GM10266 (cell line): ENCODE measurements around the gene SLC13A4.

Experiments used
- DNase-seq: peaks from one replicate; pipeline ENCODE4 v3.0.0; 2012; ENCODE audit errors: extremely low spot score
- TF ChIP-seq, protein P1 (sequence below): IDR thresholded peaks from 2 replicates; pipeline ENCODE4 v1.5.1; 2012; ENCODE audit warnings: mild to moderate bottlenecking, low read depth; ENCODE audit not compliant: control insufficient read depth, insufficient read depth; ENCODE audit errors: missing control alignments

SLC13A4 gene

DNA sequence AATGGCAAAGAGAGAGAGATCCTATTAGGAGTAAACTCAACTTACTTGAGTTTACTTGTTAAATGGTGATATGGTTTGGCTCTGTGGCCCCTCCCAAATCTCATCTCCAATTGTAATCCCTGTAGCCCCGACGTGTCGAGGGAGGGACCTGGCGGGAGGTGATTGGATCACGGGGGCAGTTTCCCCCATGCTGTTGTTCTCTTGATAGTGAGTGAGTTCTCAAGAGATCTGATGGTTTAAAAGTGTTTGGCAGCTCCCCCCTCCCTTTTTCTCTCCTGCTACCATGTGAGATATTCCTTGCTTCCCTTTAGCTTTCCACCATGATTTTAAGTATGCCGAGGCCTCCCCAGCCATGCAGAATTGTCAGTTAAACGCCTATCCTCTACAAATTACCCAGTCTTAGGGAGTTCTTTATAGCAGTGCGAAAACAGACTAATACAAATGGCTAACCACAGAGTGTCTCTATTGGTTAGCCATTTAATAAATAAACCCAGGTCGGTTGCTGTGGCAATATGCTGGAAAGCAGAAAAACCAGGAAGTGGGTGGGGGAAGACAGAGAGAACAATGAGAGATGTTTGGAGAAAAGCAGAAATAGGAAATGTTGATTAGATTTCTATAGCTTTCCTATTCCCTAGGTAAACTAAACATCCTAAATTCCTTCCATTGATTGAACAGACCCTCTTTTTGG is 68.7 kb downstream of the SLC13A4 start:
- TF ChIP-seq, protein P1, sequence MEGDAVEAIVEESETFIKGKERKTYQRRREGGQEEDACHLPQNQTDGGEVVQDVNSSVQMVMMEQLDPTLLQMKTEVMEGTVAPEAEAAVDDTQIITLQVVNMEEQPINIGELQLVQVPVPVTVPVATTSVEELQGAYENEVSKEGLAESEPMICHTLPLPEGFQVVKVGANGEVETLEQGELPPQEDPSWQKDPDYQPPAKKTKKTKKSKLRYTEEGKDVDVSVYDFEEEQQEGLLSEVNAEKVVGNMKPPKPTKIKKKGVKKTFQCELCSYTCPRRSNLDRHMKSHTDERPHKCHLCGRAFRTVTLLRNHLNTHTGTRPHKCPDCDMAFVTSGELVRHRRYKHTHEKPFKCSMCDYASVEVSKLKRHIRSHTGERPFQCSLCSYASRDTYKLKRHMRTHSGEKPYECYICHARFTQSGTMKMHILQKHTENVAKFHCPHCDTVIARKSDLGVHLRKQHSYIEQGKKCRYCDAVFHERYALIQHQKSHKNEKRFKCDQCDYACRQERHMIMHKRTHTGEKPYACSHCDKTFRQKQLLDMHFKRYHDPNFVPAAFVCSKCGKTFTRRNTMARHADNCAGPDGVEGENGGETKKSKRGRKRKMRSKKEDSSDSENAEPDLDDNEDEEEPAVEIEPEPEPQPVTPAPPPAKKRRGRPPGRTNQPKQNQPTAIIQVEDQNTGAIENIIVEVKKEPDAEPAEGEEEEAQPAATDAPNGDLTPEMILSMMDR = no peak
- no peak for DNase-seq

DNA sequence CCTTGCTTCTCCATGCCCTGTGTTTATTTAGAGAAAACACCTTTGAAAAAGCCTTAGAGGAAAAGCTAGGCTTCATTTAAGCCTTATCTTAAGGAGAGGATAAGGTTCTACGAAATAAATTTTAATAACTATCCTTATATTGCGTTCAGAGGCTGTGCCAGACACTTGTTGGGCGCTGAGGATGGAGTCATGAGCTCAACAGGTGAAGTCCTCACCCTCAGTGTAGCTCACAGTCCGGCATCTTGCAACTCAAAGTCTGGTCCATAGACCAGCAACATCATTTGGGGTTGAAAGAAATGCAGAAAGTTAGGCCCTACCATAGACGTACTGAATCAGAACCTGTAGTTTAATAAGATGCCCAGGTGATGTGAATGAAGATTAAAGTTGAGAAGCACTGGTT is 69.4 kb downstream of the SLC13A4 start:
- DNase-seq = no peak
- TF ChIP-seq, protein P1 = no peak

DNA sequence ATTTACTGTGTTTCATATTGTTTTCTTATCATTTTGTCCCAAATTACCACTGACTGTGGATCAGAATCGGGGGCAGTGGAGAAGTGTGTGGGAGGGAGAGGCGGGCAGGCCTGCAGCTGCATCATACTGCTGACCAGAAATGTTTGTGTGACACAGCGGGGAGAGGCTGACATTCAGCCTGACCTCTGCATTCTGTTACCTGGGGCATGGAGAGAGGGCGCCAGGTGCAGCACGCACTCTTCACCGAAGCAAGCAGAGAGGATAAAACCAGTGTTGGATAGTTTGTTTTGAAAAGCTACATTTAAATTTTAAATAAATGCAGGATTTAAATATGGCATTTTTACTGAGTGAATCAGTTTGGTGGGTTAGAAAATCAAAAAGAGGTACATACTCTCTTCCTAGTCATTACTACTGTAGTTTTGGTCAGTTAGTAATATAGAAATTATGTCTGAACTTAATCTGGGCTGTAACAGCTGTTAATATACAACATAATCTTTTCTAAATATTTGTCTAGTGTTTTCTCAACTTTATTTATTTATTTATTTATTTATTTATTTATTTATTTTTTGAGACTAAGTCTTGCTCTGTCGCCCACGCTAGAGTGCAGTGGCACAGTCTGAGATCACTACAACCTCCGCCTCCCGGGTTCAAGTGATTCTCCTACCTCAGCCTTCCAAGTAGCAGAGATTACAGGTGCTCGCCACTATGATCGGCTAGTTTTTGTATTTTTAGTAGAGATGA is 74.5 kb downstream of the SLC13A4 start:
- TF ChIP-seq, protein P1 = no peak

DNA sequence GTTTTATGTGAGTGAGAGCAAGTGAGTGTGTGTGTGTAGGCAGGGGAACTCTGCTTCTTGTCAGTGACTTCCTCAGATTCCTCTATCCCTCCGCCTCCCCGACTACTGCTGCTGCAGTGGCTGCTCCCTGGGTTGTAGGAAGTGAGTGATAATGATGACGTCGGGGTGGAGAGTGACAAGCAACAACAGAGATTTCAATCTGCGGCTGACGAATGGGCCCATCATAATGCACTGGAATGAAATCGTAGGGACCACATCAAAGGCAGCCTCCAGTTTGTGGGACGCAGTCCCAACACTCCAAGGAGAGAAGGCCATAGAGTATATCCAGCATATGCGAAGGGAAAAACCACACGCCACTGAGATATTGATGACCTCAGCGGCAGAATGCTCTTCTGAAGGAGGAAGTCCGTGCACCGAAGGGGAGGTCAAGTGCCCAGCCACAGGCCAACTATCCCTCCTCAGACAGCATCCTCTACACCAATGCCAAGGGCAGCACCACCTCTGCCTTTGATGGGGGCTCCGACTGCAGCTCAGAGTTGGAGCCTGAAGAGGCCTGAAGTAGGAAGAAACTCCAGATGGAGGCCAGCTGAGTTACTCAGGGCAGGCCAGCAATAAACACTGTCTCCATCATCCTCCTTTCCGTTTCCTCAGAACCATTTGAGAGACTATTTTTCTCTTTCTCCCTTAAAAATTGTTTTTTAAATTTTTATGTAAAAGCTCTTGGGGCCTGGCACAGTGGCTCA is 77.0 kb downstream of the SLC13A4 start:
- no peak for DNase-seq
- TF ChIP-seq, protein P1 = no peak

More for the DNA sequence above, 74.5 kb downstream of the SLC13A4 start:
- DNase-seq = no peak

DNA sequence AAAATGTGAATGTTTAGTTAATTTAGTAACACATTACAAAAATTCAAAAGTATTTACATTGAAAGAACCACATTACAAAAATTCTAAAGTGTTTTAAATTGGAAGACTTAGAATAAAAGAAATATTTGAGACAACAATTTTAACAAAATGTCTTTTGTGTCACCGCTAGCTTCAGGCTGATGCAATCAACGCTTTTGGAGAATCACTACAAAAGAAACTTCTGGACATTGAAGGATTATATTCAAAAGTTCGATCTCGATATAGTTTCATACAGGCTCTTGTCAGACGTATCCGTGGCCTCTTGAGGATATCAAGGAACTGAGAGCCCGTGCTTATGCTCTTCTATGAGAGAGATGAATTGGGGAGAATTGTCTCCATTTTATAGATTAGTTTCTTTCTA is 79.8 kb downstream of the SLC13A4 start:
- TF ChIP-seq, protein P1 = no peak

DNA sequence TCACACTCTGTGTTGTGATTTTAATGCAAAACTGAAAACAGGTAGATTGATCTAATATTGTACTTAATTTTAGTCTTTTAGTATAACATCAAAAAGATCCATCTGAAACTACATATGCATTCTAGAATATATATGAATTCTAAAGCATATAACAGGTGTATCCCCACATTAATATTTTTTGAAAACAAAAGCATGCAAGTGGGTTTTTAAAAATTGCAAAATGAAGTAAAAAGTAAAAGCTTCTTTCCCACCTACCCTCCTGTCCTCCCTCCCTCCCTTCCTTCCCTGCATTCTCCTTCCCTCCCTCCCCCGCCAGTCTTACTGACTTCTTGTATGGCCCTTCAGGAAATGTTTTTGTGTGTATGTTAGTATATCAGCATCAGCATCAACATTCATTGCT is 80.2 kb downstream of the SLC13A4 start:
- no peak for DNase-seq
- TF ChIP-seq, protein P1 = no peak

More for the DNA sequence above, 79.8 kb downstream of the SLC13A4 start:
- no peak for DNase-seq
